Epithelial cell of esophagus (primary cell): ENCODE measurements around the gene PAN3.
A peak's percentile ranks its signal among the peaks of the same experiment; 100 is the strongest.
"Not testable (repeated sequence)": the region's sequence is repeated elsewhere in the genome, so short reads cannot be mapped to it uniquely, and the experiment has no call there.

Experiments
- DNase-seq: peaks from one replicate; pipeline ENCODE4 v3.0.0; 2010; ENCODE audit warnings: low read depth
- H3K4me3 ChIP-seq: 2 replicates; pipeline ENCODE4 v1.5.1; 2011; ENCODE audit warnings: mild to moderate bottlenecking, low read length, control low read depth
- CTCF ChIP-seq: IDR thresholded peaks from 2 replicates; pipeline ENCODE4 v1.5.1; 2011; ENCODE audit warnings: low read depth, mild to moderate bottlenecking, low read length, control low read depth, inconsistent platforms; ENCODE audit not compliant: insufficient read depth; ENCODE audit errors: missing control alignments

The PAN3 gene

GRCh38 chr13:28099396-28100149 lies 38.8 kb upstream of the PAN3 start:
- no peak overlapping the region for H3K4me3 ChIP-seq
- no peak for DNase-seq
- no peak for TF ChIP-seq CTCF

GRCh38 chr13:28100150-28101121 lies 37.9 kb upstream of the PAN3 start, which contains the start of gene FLT3:
FLT3 (minus strand) TSS chr13:28100576; CDS start chr13:28100510, 66 bp downstream.
- DNase-seq: peak; percentile 46
- H3K4me3 ChIP-seq: no peak within 1 kb of the TSS
- no peak for TF ChIP-seq CTCF

DNA sequence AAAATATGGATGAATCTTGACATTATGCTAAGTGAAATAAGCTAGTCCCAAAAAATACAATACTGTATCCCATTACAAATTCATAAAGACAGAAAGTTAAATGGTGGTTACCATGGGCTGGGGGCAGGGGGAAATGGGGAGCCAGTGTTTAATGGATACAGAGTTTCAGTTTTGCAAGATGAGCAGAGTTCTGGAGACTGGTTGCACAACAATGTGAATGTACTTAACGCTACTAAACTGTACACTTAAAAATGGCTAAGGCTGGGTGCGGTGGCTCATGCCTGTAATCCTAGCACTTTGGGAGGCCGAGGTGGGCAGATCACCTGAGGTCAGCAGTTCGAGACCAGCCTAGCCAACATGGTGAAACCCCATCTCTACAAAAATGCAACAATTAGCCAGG lies 36.5 kb upstream of the PAN3 start:
- DNase-seq, H3K4me3 ChIP-seq: not testable (repeated sequence)

DNA sequence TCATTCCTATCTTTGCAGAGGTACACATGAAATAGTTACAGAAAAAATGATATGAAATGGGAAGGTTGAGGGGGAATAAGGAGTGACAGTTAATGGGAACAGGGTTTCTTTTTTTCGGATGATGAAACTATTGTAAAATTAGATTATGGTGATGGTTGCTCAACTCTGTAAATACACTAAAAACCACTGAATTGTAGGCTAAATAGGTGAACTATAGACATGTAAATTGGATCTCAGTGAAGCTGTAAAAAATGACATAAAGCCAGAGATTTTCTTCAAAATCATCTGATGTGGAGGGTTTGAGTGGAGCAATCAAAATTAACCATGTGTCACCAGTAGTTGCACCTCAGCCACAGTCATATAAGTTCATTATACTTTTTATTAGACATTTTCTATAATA lies 31.4 kb upstream of the PAN3 start:
- DNase-seq: no peak
- TF ChIP-seq CTCF: no peak

DNA sequence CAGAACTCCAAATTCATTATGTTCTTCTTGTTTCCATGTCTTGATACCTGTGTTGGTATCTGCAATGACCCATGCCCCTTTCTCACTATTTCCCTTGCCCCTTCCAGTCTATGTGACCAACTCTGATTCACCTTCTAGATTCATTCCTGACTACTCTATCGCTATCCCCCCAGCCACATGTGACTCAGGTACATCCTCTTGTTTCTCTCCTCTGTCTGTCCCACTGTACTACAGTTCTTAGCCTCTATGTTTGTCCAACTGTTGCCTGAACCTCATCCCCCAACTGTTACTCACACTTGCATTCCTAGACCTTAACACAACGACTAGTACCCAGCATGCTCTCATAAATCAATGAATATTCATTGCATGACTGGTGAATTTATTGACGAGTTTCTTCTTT lies 27.9 kb upstream of the PAN3 start:
- DNase-seq: no peak
- no peak overlapping the region for H3K4me3 ChIP-seq

More for the DNA sequence above, 31.4 kb upstream of the PAN3 start:
- H3K4me3 ChIP-seq: no peak overlapping the region

DNA sequence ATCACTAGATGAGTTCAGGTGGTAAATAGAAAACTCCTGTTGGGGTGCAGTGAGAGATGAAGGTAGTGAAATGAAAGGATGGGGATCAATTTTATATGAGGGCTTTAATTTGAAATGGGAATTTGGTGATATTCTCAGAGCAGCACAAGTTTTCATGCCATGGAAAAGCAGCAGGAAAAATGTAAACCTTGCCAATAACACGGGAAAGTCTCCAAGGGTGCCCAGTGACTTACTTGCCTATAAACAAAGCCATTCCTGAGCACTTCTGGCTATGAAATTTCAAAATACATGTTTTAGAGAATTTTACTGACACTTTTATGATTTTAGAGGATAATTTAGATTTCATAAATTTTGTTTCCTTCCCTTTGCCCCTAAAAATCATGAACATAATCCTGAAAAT lies 21.6 kb upstream of the PAN3 start:
- TF ChIP-seq CTCF: no peak
- no peak overlapping the region for H3K4me3 ChIP-seq
- no peak for DNase-seq

More for the DNA sequence above, 27.9 kb upstream of the PAN3 start:
- TF ChIP-seq CTCF: no peak

DNA sequence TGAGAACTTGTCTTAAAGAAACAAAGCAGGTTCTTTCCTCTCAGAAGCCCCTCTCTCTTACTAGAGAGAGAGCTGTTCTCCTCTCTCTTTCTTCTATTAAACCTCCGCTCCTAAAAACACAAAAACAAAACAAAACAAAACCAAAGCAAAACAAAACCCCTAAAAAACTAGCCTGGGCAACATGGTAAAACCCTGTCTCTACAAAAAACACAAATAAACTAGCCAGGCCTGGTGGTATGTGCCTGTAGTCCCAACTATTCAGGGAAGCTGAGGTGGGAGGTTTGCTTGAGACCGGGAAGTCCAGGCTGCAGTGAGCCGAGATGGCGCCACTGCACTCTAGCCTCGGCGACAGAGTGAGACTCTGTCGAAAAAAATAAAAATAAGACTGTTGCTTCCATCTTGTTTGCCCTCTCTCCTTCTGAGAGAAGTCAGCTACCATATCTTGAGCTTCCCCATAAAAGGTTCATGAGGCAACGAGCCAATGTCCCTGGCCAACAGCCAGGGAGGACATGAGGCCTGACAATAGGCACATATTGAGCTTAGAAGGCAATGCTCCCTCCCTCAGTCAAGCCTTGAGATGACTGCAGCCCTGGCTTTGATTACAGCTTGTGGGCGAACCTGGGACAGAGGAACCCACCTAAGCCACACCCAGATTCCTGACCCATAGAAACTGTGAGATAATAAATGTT lies 20.5 kb upstream of the PAN3 start:
- H3K4me3 ChIP-seq: no peak overlapping the region
- DNase-seq: no peak
- no peak for TF ChIP-seq CTCF
